C1 segment of cervical spinal cord (tissue), 14 donors: ENCODE data around the gene PRPF40B.
A peak's percentile ranks its signal among the peaks of the same experiment; 100 is the strongest.

Source experiments
- DNase-seq, 14 donors: peaks; one replicate each; lab custom pipeline; 2025; lab: John Stamatoyannopoulos, UW

Gene PRPF40B

DNA sequence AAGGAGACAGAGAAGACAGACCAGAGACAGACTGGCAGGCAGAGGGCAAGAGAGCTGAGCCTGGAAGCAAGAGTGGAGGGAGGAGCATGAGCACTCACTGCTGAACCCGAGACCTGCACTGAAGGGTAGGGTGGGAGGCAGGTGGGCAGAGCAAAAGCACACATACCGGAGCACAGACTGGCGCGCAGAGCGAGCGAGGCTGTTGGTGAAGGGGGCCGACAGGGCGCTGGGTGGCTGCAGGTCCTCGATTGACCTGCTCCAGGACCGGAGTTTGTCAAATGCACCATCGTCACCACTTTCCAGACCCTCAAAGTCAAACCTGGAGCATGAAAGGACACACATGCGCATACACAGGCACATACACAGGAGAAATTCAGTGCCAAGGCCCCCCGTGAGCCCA is 34.9 kb downstream of the PRPF40B start:
- no peak for DNase-seq

DNA sequence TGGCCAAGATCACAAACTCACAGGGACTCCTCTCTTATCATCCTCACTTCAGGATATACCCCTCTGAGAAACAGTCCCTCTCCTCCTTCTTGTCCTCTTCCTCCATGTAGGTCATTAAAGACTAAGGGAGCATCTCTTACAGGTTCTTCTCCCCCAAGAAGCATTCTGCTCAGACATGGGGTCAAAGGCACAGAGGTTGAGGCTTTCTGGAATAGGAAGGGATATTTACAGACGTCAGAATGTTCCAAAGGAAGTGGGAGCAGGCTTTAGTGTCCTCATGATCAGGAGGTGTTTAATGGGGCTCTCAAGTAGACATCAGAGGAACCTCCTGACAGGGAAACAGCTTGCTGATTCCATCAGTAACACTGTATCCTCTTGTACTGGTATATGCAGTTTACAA is 36.4 kb downstream of the PRPF40B start:
- DNase-seq: no peak

DNA sequence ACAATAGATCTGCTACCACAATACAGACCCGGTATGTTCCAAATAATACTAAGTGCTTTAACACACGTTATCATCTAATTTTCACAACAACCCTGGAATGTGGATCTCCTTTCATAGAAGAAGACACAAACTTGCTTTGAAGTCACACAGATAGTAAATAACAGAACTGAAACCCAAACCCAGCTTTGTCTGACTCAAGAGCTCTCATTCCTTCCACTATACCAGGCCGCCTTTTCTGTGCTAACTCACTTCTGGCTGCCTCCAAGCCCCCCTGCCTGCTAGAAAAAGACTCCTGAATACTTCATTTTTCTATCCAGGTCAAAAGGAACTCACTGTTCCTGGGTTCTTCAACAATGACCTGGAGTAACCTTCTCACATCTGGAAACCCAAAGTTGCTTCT is 37.8 kb downstream of the PRPF40B start:
- DNase-seq: no peak

DNA sequence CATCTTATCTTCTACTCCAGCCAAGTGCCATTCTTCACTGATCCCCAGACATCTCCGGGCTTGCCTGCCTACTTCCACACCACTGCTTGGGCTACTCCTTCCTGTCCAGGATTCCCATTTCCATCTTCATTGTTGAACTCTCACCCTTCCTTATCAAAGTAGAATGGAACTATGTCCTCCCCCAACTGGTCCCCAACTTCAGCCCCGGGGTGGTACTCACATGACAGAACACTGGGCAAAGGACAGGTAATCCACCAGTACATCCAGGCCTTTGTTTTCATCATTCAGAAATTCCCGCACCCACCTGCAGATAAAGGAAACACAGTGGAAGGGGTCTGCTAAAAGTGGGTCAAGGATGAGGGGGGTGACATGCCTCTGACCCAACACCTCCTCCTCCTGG is 38.4 kb downstream of the PRPF40B start:
- DNase-seq: no peak

DNA sequence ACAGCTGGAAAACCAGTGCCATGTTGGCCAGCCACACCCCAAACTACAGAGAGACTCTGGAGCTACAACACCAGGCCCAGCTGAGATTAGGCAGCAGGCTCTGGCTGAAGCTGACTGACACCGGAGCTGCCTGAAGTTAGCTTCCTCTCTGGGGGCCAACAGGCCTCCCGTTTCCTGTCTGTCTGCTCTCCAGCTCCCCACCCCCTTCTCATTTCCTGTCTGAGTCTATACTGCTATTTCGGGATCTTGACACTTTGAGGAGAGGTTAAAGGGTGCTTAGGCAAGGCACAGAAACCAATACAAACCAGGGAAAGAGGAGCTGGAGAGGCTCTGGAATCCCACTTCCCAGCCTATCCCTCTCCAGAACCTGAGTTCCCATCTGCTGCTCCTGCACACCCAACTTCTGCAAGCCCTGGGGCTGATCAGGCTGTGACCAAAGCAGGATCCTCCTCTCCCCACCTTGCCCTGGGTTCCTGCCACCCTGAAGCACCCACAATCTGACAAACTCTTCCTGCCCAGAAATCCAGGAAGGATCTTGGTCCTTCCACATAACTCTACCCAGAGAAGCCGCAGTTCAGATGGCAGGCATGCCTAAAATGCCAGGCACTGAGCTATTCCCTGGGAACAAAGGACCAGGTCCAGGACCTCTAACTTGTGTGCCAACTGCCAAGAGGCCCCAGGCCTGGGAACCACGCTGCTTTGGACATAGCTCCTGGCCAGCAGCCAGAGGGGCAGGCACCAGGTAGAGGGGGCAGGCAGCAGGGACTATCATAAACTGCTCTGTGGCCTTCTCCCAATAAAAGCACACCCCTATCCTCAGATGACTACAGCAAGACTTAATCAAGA is 39.9 kb downstream of the PRPF40B start:
- peak in 8 of 14 donors; percentile 13 to 65 (median 36) for DNase-seq

DNA sequence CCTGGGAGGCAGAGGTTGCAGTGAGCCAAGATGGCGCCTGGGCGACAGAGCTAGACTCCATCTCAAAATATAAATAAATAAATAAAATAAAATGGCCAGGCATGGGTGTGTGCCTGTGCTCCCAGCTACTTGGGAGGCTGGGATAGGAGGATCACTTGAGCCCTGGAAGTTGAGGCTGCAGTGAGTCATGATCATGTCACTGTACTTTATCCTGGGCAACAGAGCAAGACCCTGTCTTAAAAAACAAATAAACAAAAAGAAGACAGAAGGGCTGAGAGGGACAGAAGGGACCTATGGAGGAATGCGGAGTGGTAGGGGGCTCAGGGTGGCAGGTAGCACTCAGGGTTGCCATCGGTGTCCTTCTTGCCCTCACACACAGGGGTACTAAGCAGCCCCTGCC is 40.8 kb downstream of the PRPF40B start:
- DNase-seq: no peak

DNA sequence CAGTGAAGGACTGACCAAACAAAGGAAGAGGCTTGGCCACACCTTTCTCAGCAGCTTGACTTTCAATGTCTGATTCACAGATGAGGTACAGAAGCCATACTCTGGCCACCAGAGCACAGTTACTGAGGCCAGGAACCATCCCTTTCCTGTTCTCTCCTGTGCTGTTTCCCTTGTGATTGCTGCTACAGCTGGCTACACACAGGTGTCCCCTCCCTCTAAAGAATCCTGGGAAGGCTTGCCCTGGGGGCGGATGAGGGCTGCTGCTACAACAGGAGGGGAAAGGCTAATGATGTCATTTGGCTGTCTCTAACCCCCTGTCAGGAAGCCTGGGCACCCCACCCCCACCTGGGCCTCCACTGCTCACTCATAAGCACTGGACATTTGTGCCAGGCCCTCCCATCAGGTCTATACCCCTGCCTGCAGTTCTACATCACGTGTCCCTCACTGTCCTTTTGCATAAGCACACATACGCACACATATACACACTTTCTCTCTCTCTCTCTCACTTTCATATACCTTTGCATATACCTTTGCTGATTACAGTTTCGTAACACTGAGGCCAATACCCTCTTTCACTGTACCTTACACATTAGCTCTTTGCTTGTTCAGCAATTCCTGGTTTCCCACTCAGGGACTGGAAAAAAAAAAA is 41.4 kb downstream of the PRPF40B start:
- DNase-seq: no peak

DNA sequence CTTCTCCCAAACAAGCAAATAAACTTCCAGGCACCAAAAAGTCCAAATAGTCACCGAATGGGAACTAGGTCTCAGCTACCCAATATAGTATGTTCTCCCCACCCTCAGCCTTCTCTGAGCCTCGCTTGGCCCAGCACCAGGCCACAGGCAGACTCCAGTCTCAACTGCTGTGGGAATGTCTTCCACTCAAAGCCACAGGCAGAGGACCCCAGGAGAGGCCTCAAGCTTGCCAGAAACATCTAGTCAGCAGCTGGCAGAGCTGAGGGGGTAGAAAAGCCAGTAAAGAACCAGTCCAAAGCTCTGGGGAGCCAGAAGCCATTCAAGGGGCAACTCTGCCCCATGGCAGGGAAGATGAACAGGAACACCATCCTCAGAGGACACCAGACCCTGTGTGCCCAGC is 42.0 kb downstream of the PRPF40B start:
- DNase-seq: peak in 1 of 14 donors; percentile 14

DNA sequence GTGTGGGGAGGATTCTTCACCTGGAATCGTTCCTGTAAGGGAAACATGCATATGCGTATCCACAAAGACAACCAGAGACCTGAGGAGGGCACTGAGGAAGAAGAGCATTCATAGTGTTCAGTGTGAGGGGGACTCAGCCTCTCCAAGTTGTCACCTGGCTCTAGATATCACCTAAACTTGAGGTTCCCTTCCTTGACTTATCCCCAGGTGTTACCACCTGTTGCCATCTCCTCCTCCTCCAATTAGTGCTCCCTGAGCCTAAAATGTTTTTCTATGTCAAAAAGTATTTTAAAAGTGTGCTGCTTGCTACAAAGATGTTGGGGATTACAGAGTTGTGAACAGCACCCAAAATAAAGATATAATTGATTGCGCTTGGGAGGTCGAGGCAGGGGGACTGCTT is 42.8 kb downstream of the PRPF40B start:
- no peak for DNase-seq

DNA sequence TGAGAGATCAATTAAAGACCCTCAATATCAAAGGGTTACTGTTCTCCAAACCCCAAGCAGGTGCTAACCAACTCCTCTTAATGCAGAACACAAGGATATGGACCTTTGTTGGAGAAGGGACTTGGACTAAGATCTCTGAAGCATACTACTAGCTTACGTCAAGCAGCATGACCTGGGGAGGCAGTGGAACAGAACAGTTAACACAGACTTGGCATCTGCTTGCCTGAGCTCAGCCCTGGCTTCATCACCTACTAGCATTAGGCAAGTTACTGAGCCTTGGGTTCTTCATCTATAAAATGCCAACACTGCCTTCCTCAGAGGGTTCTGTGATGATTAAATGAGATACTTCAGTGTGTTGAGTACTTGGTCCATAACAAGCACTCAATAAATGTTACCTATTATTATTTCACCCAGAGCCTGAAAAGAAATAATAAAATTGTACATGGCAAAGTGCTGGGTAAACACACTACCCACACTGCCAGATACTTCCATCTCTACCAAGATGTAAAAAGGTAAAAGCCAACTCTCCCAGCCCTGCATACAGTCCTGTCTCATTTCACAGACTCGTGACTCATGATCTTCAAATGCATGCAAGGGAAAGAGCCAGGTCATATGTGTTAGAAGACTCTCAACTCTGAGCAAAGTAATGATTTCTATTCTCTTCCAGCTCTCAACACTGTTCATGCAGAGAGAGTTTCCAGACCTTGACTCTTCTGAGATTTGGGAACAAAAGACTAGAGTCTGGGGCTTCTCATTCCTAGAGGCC is 44.1 kb downstream of the PRPF40B start:
- DNase-seq: no peak

DNA sequence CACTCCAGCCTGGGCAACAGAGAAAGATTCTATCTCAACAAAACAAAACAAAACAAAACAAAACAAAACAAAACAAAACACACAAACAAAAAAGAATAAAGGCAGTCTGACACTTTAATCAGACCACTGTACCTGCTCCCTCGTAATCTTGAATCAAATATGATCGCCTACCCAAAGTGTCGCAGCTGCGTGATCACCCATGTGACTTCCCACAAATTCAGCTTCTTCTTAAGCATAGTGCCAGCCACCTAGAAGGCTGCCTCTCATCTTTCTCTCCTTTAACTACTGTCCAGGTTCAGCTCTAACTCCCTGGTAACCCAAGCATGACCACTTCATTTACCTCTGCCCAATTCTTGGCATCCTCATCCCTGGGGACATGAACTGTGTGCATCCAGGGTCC is 46.4 kb downstream of the PRPF40B start:
- no peak for DNase-seq

DNA sequence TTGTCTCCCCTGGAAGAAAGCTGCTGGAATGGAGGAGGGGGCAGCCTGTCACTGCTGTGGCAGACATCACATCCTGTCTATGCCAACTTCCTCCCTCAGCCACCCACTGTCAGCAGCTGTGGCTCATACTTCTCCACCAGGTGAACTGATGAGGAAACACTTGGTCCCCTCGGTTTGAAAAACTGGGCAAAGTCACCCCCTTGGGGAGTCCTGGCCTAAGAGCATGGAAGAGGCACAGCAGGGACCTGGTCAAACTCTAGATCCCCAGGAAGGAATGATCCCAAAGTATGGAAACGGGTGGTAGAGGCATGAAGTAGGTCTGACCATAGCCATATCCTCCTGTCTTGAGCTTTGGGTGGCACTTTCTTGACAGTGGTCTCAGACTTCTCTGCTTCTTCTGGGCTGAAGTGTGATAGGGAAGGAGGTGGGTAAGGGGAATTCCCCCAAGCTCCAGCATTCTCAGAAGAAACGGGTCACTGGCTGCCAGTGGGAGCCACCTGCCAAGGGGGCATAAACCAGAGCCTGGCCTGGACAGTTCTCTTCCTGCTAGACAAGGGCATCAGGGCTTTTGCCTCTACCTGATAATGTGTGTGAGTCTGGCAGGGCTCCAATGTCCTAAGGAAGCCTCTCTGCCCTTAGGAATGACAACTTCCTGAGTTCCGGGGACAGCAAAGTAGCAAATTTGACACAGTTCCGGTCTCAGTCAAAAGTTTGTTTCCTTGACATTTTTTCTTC is 47.8 kb downstream of the PRPF40B start:
- peak in 1 of 14 donors; percentile 39 for DNase-seq

DNA sequence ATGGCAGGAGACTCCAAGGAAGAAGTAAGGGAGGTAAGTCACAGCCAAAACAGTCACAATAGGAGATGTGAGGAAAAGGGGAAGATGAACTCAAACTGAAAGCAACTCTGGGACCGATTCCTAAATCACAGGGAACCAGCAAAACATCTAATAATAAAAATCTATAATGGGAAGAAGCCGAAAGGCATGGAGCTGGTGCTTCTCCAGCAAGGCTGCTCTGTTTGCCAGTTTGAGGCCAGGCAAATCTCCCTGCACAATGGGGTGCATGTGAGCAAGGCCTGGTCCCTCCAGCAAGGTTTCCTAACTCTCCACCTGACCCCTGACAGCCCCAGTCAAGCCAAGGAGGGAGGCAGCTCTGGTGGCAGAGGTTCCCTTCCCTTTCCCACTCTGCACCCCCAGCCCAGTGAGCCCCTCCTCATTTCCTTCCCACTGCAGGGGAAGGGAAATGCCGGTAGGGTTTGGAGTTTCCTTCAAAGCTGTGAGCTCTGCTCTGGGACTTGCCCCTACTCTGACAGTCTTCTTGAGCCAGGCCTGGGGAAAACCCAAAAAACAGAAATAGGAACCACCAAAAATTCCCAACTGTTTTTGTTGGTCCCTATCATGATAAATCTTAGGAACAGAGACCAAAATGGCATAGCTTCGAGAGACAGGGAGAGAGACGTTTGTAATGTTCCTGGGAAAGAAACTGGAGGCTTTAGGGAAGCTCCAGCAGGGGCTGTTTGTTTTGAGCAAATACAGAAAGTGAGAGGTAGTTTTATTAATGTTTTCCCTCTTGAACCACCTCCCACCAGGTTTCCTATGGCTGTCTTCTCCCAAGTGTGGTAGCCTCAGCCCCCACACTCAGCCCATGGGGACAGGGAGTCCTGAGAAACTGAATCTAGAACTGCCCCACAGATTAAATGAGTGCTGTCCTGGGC is 49.2 kb downstream of the PRPF40B start:
- DNase-seq: peak in 9 of 14 donors; percentile 28 to 59 (median 38)

DNA sequence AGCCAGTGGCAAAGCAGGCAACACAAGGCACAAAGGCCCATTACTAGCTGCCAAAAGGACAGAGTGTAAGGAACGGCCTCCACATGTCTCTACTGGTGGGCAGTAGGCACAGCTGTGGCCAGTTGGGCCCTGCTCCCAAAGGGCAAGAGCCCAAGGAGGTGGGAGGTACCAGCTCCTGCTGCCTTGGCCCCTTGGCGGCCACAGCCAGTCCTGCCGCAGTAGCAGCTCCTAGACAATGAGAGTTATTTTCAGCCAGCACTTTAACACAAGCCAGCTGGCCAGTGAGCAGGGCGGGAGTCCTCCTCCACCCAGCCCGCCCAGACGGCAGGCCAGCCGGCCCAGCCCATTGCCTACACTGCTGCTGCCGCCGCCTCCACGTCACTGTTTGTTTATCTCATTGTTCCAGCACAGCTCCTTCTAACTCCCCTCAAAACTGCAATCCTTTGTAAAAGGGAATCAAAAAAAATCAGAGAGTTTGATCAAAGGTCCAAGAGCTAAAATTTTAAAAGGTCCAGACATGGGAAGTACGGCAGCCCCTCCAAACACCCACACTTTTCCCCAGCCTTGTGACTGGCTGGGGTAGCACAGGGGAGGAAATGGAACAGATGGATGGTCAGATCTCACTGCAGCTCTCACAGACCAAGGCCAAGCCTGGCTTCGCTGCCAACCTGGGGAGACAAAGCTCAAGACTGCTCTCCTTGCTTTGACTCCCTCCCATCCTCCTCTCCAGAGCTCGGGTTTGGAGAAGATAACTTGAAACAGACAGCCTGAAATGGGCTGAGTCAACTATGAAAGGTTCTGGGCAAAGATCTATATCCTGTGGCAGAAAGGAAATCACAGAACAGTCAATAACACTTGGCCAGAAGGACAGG is 50.3 kb downstream of the PRPF40B start:
- peak; percentile 50 to 98 (median 90) for DNase-seq

DNA sequence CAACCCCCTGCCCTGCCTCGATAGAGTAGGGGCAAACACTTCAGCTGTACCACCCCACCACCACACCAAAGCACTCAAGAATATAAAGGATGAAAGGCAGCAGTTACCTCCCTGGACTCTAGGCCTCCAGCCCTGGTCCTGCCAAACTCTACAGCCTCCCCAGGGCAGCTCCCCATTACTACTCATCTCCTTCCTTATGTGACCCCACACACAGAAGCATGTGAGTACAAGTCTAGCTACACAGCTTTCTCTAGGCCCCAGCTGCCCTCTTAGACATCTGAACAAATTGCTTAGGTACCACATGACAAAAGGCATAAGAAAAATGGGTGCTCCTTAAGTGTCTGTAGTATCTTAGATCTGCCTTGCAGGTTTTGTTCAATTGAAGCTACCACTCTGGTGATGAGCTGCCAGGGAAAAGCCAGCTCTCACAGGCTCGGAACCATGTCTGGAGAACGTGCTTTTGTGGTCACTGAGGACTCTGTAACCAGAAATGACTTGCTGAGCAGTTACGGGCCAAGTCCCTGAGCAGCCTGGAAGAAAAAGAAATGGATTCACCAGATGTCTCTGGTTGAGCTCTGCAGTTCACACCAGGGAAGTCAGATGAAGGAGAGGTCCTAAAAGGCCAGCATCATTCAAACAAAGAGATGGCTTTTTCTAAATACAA is 51.1 kb downstream of the PRPF40B start:
- DNase-seq: peak in 2 of 14 donors; percentile 31 to 63

DNA sequence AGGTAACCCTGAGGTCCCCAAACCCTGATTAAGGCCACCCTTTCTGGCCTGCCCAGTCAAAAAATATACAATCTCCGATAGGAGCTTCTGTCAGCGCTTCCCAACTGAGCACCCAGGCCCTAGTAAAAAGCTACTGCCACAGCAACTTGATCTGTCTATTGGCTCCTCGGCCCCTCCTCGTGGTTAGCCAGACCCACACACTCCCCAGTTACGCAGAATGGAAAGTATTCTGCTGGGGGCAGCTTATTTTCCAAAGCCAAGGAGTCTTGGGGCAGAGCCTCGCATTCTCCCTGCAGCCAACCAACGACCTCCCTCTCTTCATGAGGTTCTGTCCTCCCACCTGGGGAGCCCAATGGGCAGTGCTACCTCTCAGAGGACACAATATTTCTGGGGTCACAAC is 51.8 kb downstream of the PRPF40B start:
- no peak for DNase-seq

DNA sequence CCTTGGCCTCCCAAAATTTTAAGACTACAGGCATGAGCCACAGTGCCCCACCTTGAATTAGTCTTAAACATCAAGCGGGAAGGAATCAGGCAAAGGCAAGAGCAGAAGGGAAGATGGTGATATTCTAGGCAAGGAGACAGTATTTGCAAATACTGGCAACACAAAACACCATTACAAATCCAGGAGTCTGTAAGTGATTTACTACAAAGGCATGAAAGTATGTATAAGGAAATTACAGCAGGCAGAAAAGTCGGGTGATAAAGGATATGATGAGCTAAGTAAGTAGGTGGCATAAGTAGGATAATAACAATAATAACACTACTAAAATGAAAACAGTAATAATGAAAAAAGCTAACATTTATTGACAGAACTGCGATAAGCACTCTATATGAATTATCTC is 55.4 kb downstream of the PRPF40B start:
- no peak for DNase-seq

DNA sequence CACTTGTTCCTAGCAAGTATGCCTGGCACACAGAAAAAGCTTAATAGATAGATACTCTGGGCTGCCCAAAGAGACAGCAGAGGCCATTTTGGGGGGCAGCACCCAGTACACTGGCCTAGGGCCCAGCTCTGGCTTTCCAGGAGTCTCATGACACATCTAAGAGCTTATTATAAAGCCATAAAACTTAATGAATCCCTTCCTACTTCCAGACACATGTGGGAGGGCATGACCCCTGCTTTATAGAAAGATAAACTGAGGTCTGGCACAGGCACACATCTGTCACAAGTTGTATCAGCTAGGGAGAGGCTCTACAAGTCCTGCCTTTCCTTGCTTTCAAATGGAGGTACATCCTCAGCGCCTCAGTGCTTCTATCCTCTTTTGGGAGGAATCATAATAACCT is 56.7 kb downstream of the PRPF40B start:
- DNase-seq: no peak
